GM18861 (cell line): ENCODE results near the gene MNAT1.
"Not testable (repeated sequence)": the region's sequence is repeated elsewhere in the genome, so short reads cannot be mapped to it uniquely, and the experiment has no call there.

Source experiments
- ATAC-seq: cut with Tn5 transposase; IDR thresholded peaks from one replicate; pipeline ENCODE4 v1.9.1; 2021; ENCODE audit not compliant: unreplicated experiment

The MNAT1 gene

GRCh38 chr14:60878121-60878520 lies 143.6 kb downstream of the MNAT1 start:
- no peak for ATAC-seq

GRCh38 chr14:60878536-60878935 lies 144.0 kb downstream of the MNAT1 start:
- ATAC-seq = no peak

- no peak for ATAC-seq
Measured at GRCh38 chr14:60882219-60882618, 147.7 kb downstream of the MNAT1 start.

GRCh38 chr14:60884134-60884533 lies 149.6 kb downstream of the MNAT1 start:
- ATAC-seq = no peak

GRCh38 chr14:60890636-60891035 lies 156.1 kb downstream of the MNAT1 start:
- ATAC-seq = not testable (repeated sequence)

DNA sequence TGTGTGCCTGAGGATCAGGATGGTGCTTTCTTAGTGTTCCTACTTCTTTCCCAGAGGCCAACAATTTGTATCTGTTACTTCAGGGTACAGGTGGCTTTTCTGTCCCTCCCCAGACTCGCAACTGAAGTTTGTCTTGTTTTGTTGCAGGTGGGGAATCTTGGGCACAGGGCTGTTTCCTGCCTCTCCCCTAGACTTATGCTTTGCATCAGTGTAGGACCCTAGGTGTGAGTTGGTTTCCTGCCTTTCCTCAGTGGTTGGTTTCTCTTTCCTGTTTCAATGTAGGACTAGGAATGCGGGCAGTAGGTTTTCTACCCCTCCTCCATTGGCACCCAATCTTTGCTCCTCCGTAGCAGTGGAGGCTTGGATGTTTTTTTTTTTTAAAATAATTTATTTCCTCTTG lies 159.3 kb downstream of the MNAT1 start:
- no peak for ATAC-seq

GRCh38 chr14:60904381-60904780 lies 169.8 kb downstream of the MNAT1 start:
- ATAC-seq = no peak

GRCh38 chr14:60905923-60906322 lies 171.4 kb downstream of the MNAT1 start:
- no peak for ATAC-seq

DNA sequence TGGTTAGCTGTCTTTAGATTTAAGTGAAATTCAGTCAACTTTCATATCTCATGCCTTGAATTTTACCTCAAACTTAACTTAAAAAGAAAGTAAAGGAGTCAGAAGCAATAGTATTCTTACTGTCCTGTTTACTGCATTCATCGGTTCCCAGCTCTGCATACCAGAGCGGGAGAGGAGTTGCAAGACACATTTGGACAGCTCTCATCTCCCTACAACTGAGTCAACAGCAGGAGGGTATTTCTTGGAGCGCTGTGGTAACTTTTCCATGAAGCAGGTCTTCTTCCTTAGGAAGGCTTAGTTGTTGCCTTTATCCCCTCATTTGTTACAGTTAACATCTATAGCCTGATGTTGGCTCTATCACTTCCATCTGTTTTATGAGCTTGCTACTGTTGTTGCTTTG lies 181.2 kb downstream of the MNAT1 start:
- no peak for ATAC-seq

DNA sequence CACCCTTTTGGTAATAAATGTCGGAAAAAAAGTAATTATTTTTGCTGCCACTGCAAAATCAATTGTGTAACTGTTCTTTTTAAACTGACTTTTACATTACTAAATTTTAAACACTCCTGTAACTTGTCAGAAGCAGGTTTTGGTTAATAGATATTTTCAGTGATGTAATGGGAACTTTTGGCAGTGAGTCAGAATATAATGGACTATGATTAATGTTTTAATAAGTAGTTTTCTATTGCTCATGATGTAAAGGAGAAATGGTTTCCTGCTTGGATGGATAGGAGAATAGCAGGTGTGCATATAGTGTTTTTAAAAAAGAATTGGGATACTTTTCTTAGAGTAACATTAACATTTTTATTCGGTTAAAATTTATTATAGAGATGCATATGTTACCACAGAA lies 187.5 kb downstream of the MNAT1 start:
- ATAC-seq = no peak

GRCh38 chr14:60925286-60925685 lies 190.7 kb downstream of the MNAT1 start:
- no peak for ATAC-seq

DNA sequence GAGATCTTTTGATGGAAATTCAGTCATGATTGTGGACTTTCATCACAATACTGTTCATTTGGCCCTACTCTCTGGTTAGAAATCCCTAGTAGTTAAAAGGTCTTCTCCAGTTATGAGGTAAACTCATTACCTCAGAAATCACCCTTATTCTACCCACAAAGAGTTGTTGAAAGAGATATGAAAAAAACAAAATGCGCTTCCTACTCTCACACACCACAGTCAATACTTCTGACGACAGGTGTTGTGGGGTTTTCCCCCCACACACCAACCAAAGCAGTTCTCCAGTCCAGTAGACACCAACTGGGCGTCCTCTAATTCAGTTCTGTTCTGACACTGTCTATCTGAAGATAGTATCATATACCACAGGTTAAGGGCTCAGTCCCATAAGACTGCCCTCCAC lies 191.4 kb downstream of the MNAT1 start:
- ATAC-seq = peak; percentile 97

DNA sequence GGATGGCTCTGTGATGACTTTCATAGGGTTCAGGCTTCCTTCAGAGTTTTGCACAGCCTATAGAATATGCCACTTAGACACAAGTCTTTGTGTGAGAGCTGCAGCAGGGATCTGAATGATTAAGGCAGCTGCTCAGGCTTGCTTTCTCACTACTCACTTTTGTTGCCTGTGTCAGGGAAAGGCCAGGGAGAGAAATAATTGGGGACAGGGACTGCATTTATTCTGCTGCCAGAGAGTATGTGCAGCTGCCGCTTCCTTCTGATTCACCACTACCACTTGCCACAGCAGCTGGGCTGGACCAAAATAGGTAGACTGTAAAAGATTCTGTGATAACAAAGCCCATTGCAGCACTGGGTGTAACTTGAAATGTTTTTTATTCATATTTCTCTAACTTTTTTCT lies 196.7 kb downstream of the MNAT1 start:
- no peak for ATAC-seq

- ATAC-seq = no peak
Measured at GRCh38 chr14:60933920-60934655, 199.5 kb downstream of the MNAT1 start.

- ATAC-seq = no peak
Measured at GRCh38 chr14:60935319-60935718, 200.8 kb downstream of the MNAT1 start.

- no peak for ATAC-seq
Measured at GRCh38 chr14:60943637-60944032, 209.1 kb downstream of the MNAT1 start.

- ATAC-seq = no peak
Measured at GRCh38 chr14:60944204-60944603, 209.6 kb downstream of the MNAT1 start.

GRCh38 chr14:60945984-60946383 lies 211.4 kb downstream of the MNAT1 start:
- ATAC-seq = no peak

- ATAC-seq = no peak
Measured at GRCh38 chr14:60946773-60947172, 212.2 kb downstream of the MNAT1 start.

- ATAC-seq = no peak
Measured at GRCh38 chr14:60951776-60952435, 217.3 kb downstream of the MNAT1 start.

DNA sequence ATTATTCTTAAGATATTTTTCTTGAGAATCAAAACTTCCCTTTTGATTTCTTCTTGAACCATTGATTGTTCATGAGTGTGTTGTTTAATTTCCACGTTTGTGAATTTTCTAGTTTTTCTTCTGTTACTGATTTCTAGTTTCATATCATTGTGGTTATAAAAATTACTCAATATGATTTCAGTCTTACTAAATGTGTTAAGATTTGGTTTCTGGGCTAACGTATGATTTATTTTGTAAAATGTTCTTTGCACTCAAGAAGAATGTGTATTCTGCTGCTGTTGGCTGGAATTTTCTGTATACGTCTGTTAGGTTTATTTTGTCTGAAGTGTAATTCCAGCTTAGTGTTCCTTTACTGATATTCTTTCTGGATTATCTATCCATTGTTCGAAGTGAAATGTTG lies 221.6 kb downstream of the MNAT1 start:
- ATAC-seq = no peak

DNA sequence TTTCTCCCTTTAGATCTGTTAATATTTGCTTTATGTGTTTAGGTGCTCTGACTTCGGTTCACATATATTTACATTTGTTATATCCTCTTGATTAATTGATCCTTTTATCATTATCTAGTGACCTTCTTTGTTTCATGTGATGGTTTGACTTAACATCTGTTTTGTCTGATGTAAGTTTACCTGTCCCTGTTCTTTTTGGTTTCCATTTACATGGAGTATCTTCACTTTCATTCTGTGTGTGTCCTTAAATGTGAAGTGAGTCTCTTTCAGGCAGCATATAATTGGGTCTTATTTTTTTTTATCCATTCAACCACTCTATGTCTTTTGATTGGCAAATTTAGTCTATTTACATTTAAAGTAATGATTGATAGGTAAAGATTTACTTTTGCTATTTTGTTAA lies 222.1 kb downstream of the MNAT1 start:
- ATAC-seq = no peak

- ATAC-seq = no peak
Measured at GRCh38 chr14:60958146-60958545, 223.6 kb downstream of the MNAT1 start.
